ENCODE measurements around the gene HSPA12B. TPM values are rescaled to one million over a fixed set of nuclear protein-coding genes. Genes with fewer than 3 reads are reported as not detected.

Gene HSPA12B
- total RNA-seq, 1 experiment from 2014 or later: 2.7 TPM

DNA sequence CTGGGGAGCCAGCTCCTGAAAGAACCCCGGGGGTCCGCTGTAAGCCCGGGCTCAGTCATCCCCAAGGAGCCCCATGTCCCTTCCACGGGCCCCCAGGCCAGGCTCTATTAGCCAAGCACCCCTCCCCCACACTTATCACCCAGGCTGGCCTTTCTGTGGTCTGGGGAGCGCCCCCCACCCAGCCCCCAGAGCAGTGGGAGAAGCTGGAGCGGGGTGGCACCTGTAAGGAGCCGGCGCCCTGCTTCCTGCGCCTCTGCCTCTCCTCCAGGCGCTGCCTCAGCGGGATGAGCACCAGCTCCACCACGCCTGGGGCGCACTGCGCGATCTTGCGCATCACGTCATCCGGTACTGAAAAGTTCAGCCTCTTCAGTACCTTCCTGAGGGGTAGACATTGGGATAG is 46.5 kb downstream of the HSPA12B start:
- DNase-seq: no peak
- Histone ChIP-seq H2BK20ac (ENCODE audit: low read depth, low read length, poor library complexity, severe bottlenecking) (no peak overlapping the region), H4K20me1 (ENCODE audit: control insufficient read depth, insufficient read depth, insufficient read length) (no peaks in the 10 kb centered on the region), H2AFZ (ENCODE audit: low read length) (no peak overlapping the region), H3K9me3 (ENCODE audit: control insufficient read depth, low read depth, low read length) (no peaks in the 10 kb centered on the region), H4K8ac (replicated peaks; ENCODE audit: insufficient read length, low read depth, low read length) (no peak overlapping the region), H2BK120ac (ENCODE audit: low read depth, low read length, poor library complexity, severe bottlenecking) (no peak overlapping the region), H3K23me2 (ENCODE audit: insufficient read length, low read depth, low read length, poor library complexity, severe bottlenecking) (peaks cover 14% of the 10 kb centered on the region), H3K14ac (ENCODE audit: insufficient read depth, low read length) (no peak overlapping the region), H3K79me2 (ENCODE audit: insufficient read depth, low read length) (no peaks in the 10 kb centered on the region), H3K18ac (ENCODE audit: insufficient read length, low read depth, low read length) (no peak overlapping the region), H3K56ac (ENCODE audit: insufficient read length, low read depth, low read length) (no peak overlapping the region), H3T11ph (ENCODE audit: low read length) (no peak overlapping the region), H3K4me1 (ENCODE audit: insufficient read depth, low read length) (no peaks in the 10 kb centered on the region; the same call in 1 of the 2 replicates), H3K27ac (ENCODE audit: insufficient read length, low read depth, low read length) (no peak overlapping the region), H2BK15ac (ENCODE audit: low read depth, low read length) (no peak overlapping the region), H4K5ac (ENCODE audit: insufficient read length, low read depth, low read length) (no peak overlapping the region), H3K23ac (ENCODE audit: insufficient read length, low read depth, low read length) (no peak overlapping the region), H2AK5ac (ENCODE audit: insufficient read length, low read length) (no peak overlapping the region), H4K91ac (ENCODE audit: insufficient read length, low read depth, low read length) (no peak overlapping the region), H3K4ac (ENCODE audit: low read depth, low read length) (no peak overlapping the region), H3K27me3 (ENCODE audit: insufficient read depth, low read length) (peaks cover 2% of the 10 kb centered on the region; the same call in 1 of the 2 replicates), H3K4me2 (ENCODE audit: insufficient read depth, insufficient read length, low read length) (peak overlapping the region; percentile 70), H2BK5ac (ENCODE audit: insufficient read length, low read length) (no peak overlapping the region), H3K79me1 (ENCODE audit: insufficient read depth, low read depth, low read length, poor library complexity, severe bottlenecking) (no peaks in the 10 kb centered on the region), H3K9ac (ENCODE audit: extremely low read depth, insufficient read length, low read length) (no peak overlapping the region), H2BK12ac (ENCODE audit: insufficient read length, low read depth, low read length) (no peak overlapping the region)
- Mint-ChIP-seq H3K4me1 (peaks cover 25 to 40% of the 10 kb centered on the region in 2 experiments), H3K27me3 (ENCODE audit: low read depth) (peaks cover 59% of the 10 kb centered on the region), H3K27ac (peak overlapping the region in 1 of 3 experiments; percentile 76; a peak in 1 of 7 replicates), H3K4me3 (peak overlapping the region; percentile 52 to 72; a peak in 2 of 5 replicates), H3K9me3 (no peaks in the 10 kb centered on the region), H3K36me3 (ENCODE audit: insufficient read depth in 1 of 3, low read depth in 3 of 3) (peaks cover 0 to 4% (median 0%) of the 10 kb centered on the region in 3 experiments; a peak in 2 of 7 replicates)
- TF ChIP-seq CTCF (conservative IDR thresholded peaks at IDR 0.05): no peak
- WGBS (ENCODE audit: extremely low coverage, insufficient read length, low lambda C conversion rate): no CpG with 5 or more reads among the region's 18 CpGs

Measured in H9 (cell line).